ENCODE results near the gene ABCA13. TPM values are rescaled to one million over a fixed set of nuclear protein-coding genes. Genes with fewer than 3 reads are reported as not detected.
"Not testable (repeated sequence)": the region's sequence is repeated elsewhere in the genome, so short reads cannot be mapped to it uniquely, and the experiment has no call there.

The ABCA13 gene
- total RNA-seq, 1 experiment from 2014 or later = 0.03 TPM

GRCh38 chr7:48173756-48174382 is 2.6 kb downstream of the ABCA13 start:
- in situ Hi-C loops (cut with HindIII; ENCODE audit: low sequenced_read_pairs) = no loop called here
- no peak for DNase-seq (ENCODE audit: low spot score)

- in situ Hi-C loops (cut with HindIII; ENCODE audit: low sequenced_read_pairs) = no loop called here
Measured at GRCh38 chr7:48175019-48175418, 3.8 kb downstream of the ABCA13 start.

GRCh38 chr7:48176356-48176893 is 5.2 kb downstream of the ABCA13 start:
- no peak for DNase-seq (ENCODE audit: low spot score)
- in situ Hi-C loops (cut with HindIII; ENCODE audit: low sequenced_read_pairs) = no loop called here

More at GRCh38 chr7:48175019-48175418, 3.8 kb downstream of the ABCA13 start:
- DNase-seq (ENCODE audit: low spot score) = no peak

GRCh38 chr7:48177271-48177670 is 6.0 kb downstream of the ABCA13 start:
- in situ Hi-C loops (cut with HindIII; ENCODE audit: low sequenced_read_pairs) = no loop called here
- DNase-seq (ENCODE audit: low spot score) = no peak

- DNase-seq (ENCODE audit: low spot score) = peak; percentile 91
- in situ Hi-C loops (cut with HindIII; ENCODE audit: low sequenced_read_pairs) = no loop called here
Measured at GRCh38 chr7:48179496-48180030, 8.3 kb downstream of the ABCA13 start.

- DNase-seq (ENCODE audit: low spot score) = no peak
- in situ Hi-C loops (cut with HindIII; ENCODE audit: low sequenced_read_pairs) = no loop called here
Measured at GRCh38 chr7:48180981-48181380, 9.7 kb downstream of the ABCA13 start.

- in situ Hi-C loops (cut with HindIII; ENCODE audit: low sequenced_read_pairs) = no loop called here
- DNase-seq (ENCODE audit: low spot score) = no peak
Measured at GRCh38 chr7:48182718-48183369, 11.6 kb downstream of the ABCA13 start.

GRCh38 chr7:48183370-48183743 is 12.1 kb downstream of the ABCA13 start:
- in situ Hi-C loops (cut with HindIII; ENCODE audit: low sequenced_read_pairs) = no loop called here

GRCh38 chr7:48183965-48184364 is 12.7 kb downstream of the ABCA13 start:
- no peak for DNase-seq (ENCODE audit: low spot score)
- in situ Hi-C loops (cut with HindIII; ENCODE audit: low sequenced_read_pairs) = no loop called here

More at GRCh38 chr7:48183370-48183743, 12.1 kb downstream of the ABCA13 start:
- DNase-seq (ENCODE audit: low spot score) = peak; percentile 77

GRCh38 chr7:48188776-48189520 is 17.7 kb downstream of the ABCA13 start:
- in situ Hi-C loops (cut with HindIII; ENCODE audit: low sequenced_read_pairs) = no loop called here
- no peak for DNase-seq (ENCODE audit: low spot score)

GRCh38 chr7:48192996-48193395 is 21.7 kb downstream of the ABCA13 start:
- in situ Hi-C loops (cut with HindIII; ENCODE audit: low sequenced_read_pairs) = no loop called here
- DNase-seq (ENCODE audit: low spot score) = no peak

- DNase-seq (ENCODE audit: low spot score) = no peak
- in situ Hi-C loops (cut with HindIII; ENCODE audit: low sequenced_read_pairs) = no loop called here
Measured at GRCh38 chr7:48193421-48193820, 22.2 kb downstream of the ABCA13 start.

GRCh38 chr7:48200946-48201589 is 29.8 kb downstream of the ABCA13 start:
- in situ Hi-C loops (cut with HindIII; ENCODE audit: low sequenced_read_pairs) = not testable (repeated sequence)

GRCh38 chr7:48202916-48203315 is 31.7 kb downstream of the ABCA13 start:
- DNase-seq (ENCODE audit: low spot score); in situ Hi-C loops (cut with HindIII; ENCODE audit: low sequenced_read_pairs): not testable (repeated sequence)

More at GRCh38 chr7:48200946-48201589, 29.8 kb downstream of the ABCA13 start:
- DNase-seq (ENCODE audit: low spot score) = not testable (repeated sequence)

GRCh38 chr7:48207155-48207675 is 36.0 kb downstream of the ABCA13 start:
- in situ Hi-C loops (cut with HindIII; ENCODE audit: low sequenced_read_pairs) = no loop called here
- DNase-seq (ENCODE audit: low spot score) = no peak

GRCh38 chr7:48209004-48209600 is 37.8 kb downstream of the ABCA13 start:
- in situ Hi-C loops (cut with HindIII; ENCODE audit: low sequenced_read_pairs) = no loop called here

GRCh38 chr7:48213226-48213625 is 42.0 kb downstream of the ABCA13 start:
- DNase-seq (ENCODE audit: low spot score) = no peak
- in situ Hi-C loops (cut with HindIII; ENCODE audit: low sequenced_read_pairs) = no loop called here

More at GRCh38 chr7:48209004-48209600, 37.8 kb downstream of the ABCA13 start:
- DNase-seq (ENCODE audit: low spot score) = no peak

GRCh38 chr7:48217266-48217665 is 46.0 kb downstream of the ABCA13 start:
- in situ Hi-C loops (cut with HindIII; ENCODE audit: low sequenced_read_pairs) = no loop called here
- no peak for DNase-seq (ENCODE audit: low spot score)

- in situ Hi-C loops (cut with HindIII; ENCODE audit: low sequenced_read_pairs) = no loop called here
- no peak for DNase-seq (ENCODE audit: low spot score)
Measured at GRCh38 chr7:48217753-48218152, 46.5 kb downstream of the ABCA13 start.

Measured in G401 (cell line).